Sigmoid colon (tissue), 3 donors: ENCODE data around the gene STX1B.

Experiments used
- POLR2A ChIP-seq, 2 donors: fragments of 450-650 bp; IDR thresholded peaks; one replicate each; pipeline ENCODE4 v1.6.1; 2016; ENCODE audit warnings: antibody characterized with exemption in 2 of 2, mild to moderate bottlenecking in 2 of 2, moderate library complexity in 2 of 2
- TF ChIP-seq, protein P1 (sequence below), 4 experiments: fragments of 450-650 bp in 3 of 4; fragments of 200-600 bp in 1 of 4; IDR thresholded peaks; one replicate each; pipeline ENCODE4 v1.5.1; 2016 to 2019; ENCODE audit warnings: antibody characterized with exemption in 4 of 4, mild to moderate bottlenecking in 3 of 4, moderate library complexity in 2 of 4

- TF ChIP-seq POLR2A (IDR thresholded peaks at IDR 0.05): no peak
- TF ChIP-seq, protein P1, sequence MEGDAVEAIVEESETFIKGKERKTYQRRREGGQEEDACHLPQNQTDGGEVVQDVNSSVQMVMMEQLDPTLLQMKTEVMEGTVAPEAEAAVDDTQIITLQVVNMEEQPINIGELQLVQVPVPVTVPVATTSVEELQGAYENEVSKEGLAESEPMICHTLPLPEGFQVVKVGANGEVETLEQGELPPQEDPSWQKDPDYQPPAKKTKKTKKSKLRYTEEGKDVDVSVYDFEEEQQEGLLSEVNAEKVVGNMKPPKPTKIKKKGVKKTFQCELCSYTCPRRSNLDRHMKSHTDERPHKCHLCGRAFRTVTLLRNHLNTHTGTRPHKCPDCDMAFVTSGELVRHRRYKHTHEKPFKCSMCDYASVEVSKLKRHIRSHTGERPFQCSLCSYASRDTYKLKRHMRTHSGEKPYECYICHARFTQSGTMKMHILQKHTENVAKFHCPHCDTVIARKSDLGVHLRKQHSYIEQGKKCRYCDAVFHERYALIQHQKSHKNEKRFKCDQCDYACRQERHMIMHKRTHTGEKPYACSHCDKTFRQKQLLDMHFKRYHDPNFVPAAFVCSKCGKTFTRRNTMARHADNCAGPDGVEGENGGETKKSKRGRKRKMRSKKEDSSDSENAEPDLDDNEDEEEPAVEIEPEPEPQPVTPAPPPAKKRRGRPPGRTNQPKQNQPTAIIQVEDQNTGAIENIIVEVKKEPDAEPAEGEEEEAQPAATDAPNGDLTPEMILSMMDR (IDR thresholded peaks at IDR 0.05): no peak
These were observed 17.3 kb downstream of the STX1B start for GRCh38 chr16:30992931-30993816.
